K562 (cell line): ENCODE data around the gene SYT17. TPM values are rescaled to one million over a fixed set of nuclear protein-coding genes. Genes with fewer than 3 reads are reported as not detected.

ENCODE experiments used
- ATAC-seq: fragments of 200-7000 bp; cut with Tn5 transposase; 3 replicates; pipeline ENCODE4 v1.9.1; 2020; ENCODE audit warnings: moderate library complexity
- BruUV-seq: library from RNA; stranded (reverse); fragments of 400-500 nt; replicated peaks from 2 replicates; lab custom pipeline; 2021; lab: Mats Ljungman, UMichigan
- CTCF ChIA-PET: fragments of 300-600 bp; formaldehyde crosslinking; extraction: SDS; loops from one replicate; lab custom pipeline; 2021; ENCODE audit warnings: low intra/inter-chr PET ratio; lab: Yijun Ruan, JAX
- POLR2A ChIA-PET: fragments of 300-600, 350-650 bp; sonication (Branson Sonifier 250); formaldehyde crosslinking; extraction: SDS; loops from one replicate; lab custom pipeline; 2021; ENCODE audit warnings: antibody characterized with exemption, inconsistent platforms; lab: Yijun Ruan, JAX
- DNase-seq, 4 experiments: peaks; one replicate each; pipeline versions ENCODE4 v3.0.0 to v3.0.0-alpha.2; 2011 to 2018; ENCODE audit warnings: low spot score in 3 of 4, mixed read lengths in 3 of 4; ENCODE audit errors: extremely low read depth in 1 of 4
- FAIRE-seq: peaks from 2 replicates; lab custom pipeline; 2011; peaks lifted over from hg19 to GRCh38; lab: Jason Lieb, UNC
- H2AFZ ChIP-seq: 2 replicates; pipeline ENCODE4 v1.6.0; 2011; ENCODE audit warnings: low read depth, low read length, control low read depth, inconsistent platforms
- H3K27ac ChIP-seq: fragments of 200-600 bp; 3 replicates; pipeline ENCODE4 v1.8.0; 2011; ENCODE audit warnings: low read depth, mild to moderate bottlenecking, control low read depth, inconsistent platforms, low read length, moderate library complexity, mixed read lengths; ENCODE audit errors: extremely low read depth
- H3K27me3 ChIP-seq, 2 experiments: fragments of 300-600 bp in 1 of 2; 2 replicates in 1 of 2; 3 replicates in 1 of 2; pipeline versions ENCODE4 v1.6.0 to v1.8.0; 2011; ENCODE audit warnings: inconsistent platforms in 2 of 2, low read length in 2 of 2, mild to moderate bottlenecking in 1 of 2, mixed read lengths in 1 of 2, moderate library complexity in 1 of 2; ENCODE audit not compliant: control insufficient read depth in 2 of 2, insufficient read depth in 2 of 2
- H3K36me3 ChIP-seq: fragments of 300-600 bp; 3 replicates; pipeline ENCODE4 v1.8.0; 2011; ENCODE audit warnings: mild to moderate bottlenecking, low read length, inconsistent platforms; ENCODE audit not compliant: control insufficient read depth, insufficient read depth
- H3K4me1 ChIP-seq, 2 experiments: fragments of 200-600 bp in 1 of 2; replicated peaks in 1 of 2; 2 replicates in 1 of 2; 3 replicates in 1 of 2; pipeline versions ENCODE4 v1.5.1 to v1.8.0; 2011; ENCODE audit warnings: inconsistent platforms in 2 of 2, low read length in 2 of 2, mild to moderate bottlenecking in 1 of 2, mixed read lengths in 1 of 2, moderate library complexity in 1 of 2; ENCODE audit not compliant: control insufficient read depth in 2 of 2, insufficient read depth in 2 of 2
- H3K4me2 ChIP-seq: 2 replicates; pipeline ENCODE4 v1.6.1; 2011; ENCODE audit warnings: low read length, control low read depth, inconsistent platforms, mixed read lengths; ENCODE audit not compliant: insufficient read depth
- H3K4me3 ChIP-seq: fragments of 200-600 bp; sonication (generic), shearing (Covaris generic); 2 replicates; pipeline ENCODE4 v1.5.1; 2016; ENCODE audit warnings: control low read depth, inconsistent platforms
- H3K79me2 ChIP-seq: fragments of 200-600 bp; 3 replicates; pipeline ENCODE4 v1.8.0; 2011; ENCODE audit warnings: low read length, inconsistent platforms; ENCODE audit not compliant: control insufficient read depth, insufficient read depth
- H3K9ac ChIP-seq, 2 experiments: 2 replicates each; pipeline versions ENCODE4 v1.6.0 to v1.6.1; 2011; ENCODE audit warnings: low read depth in 2 of 2, low read length in 2 of 2, control low read depth in 1 of 2, inconsistent platforms in 1 of 2, mild to moderate bottlenecking in 1 of 2, mixed read lengths in 1 of 2; ENCODE audit not compliant: insufficient read depth in 1 of 2
- H3K9me1 ChIP-seq: one replicate; pipeline ENCODE4 v1.6.0; 2011; ENCODE audit warnings: inconsistent platforms, mild to moderate bottlenecking, low read length, moderate library complexity; ENCODE audit not compliant: control insufficient read depth, insufficient read depth
- H3K9me3 ChIP-seq: replicated peaks from 2 replicates; pipeline ENCODE4 v1.5.1; 2011; ENCODE audit warnings: low read depth, low read length, inconsistent platforms; ENCODE audit not compliant: control insufficient read depth, insufficient read depth
- H4K20me1 ChIP-seq: replicated peaks from 2 replicates; pipeline ENCODE4 v1.6.1; 2011; ENCODE audit warnings: low read length, inconsistent platforms, mixed read lengths; ENCODE audit not compliant: control insufficient read depth, insufficient read depth
- DDX20 ChIP-seq: fragments of 450-650 bp; IDR thresholded peaks from 2 replicates; pipeline ENCODE4 v1.6.1; 2016; ENCODE audit warnings: missing genetic modification characterization, low read depth, mild to moderate bottlenecking, missing compliant biosample characterization, moderate library complexity
- ZBTB40 ChIP-seq, 2 experiments: fragments of 450-650 bp in 1 of 2; sonication (generic) in 1 of 2; formaldehyde crosslinking in 1 of 2; IDR thresholded peaks; 2 replicates each; pipeline versions ENCODE4 v1.7.1 to v1.9.0; 2016 to 2022; ENCODE audit warnings: inconsistent platforms in 1 of 2, mild to moderate bottlenecking in 1 of 2, missing genetic modification reagents in 1 of 2
- WGBS: fragments of 100-300 bp; shearing (Covaris generic); methylation state at CpG from one replicate; pipeline ENCODE4 v1.1.6; 2016; ENCODE audit warnings: low coverage, mixed read lengths; ENCODE audit not compliant: insufficient coverage; ENCODE audit errors: missing lambda C conversion rate; 5-methylcytosine and 5-hydroxymethylcytosine counted together
- in situ Hi-C: fragments of 300-500 bp; cut with MboI; formaldehyde crosslinking; loops from 4 replicates; pipeline ENCODE4 v1.15.0; 2018; ENCODE audit warnings: inconsistent platforms, mixed read lengths
- intact Hi-C: fragments of 100-400 bp; cut with micrococcal nuclease; formaldehyde crosslinking; loops from 2 replicates; pipeline ENCODE4 v1.14.2; 2022
- polyA plus RNA-seq, 8 experiments: library from polyadenylated mRNA; depleted of rRNA in 4 of 8; stranded (reverse) in 5 of 8; unstranded in 3 of 8; fragments of >200 nt; fragmentation: Nextera tagmentation in 2 of 8; fragmentation: Illumina TruSeq in 1 of 8; extraction: Ambion mirVana in 2 of 8; extraction: Trizol in 1 of 8; gene quantifications; 2 replicates each; pipeline versions ENCODE4 v1.2.1 to v1.2.3, GENCODE V29; 2011 to 2014; ENCODE audit warnings: inconsistent platforms in 1 of 8, missing spikeins in 1 of 8
- total RNA-seq, 7 experiments: library from RNA; depleted of rRNA in 6 of 7; stranded (reverse); fragments of >200 nt in 6 of 7; fragmentation: Illumina TruSeq in 2 of 7; extraction: Trizol in 2 of 7; gene quantifications; 2 replicates each; pipeline versions ENCODE4 v1.2.1 to v1.2.3, GENCODE V29; 2011 to 2021; ENCODE audit warnings: low replicate concordance in 1 of 7

The SYT17 gene
- total and polyA plus RNA-seq, 9 of the 15 experiments (the other 6 are each of a cell fraction or from before 2014, with no cell fraction given), result not detected

DNA sequence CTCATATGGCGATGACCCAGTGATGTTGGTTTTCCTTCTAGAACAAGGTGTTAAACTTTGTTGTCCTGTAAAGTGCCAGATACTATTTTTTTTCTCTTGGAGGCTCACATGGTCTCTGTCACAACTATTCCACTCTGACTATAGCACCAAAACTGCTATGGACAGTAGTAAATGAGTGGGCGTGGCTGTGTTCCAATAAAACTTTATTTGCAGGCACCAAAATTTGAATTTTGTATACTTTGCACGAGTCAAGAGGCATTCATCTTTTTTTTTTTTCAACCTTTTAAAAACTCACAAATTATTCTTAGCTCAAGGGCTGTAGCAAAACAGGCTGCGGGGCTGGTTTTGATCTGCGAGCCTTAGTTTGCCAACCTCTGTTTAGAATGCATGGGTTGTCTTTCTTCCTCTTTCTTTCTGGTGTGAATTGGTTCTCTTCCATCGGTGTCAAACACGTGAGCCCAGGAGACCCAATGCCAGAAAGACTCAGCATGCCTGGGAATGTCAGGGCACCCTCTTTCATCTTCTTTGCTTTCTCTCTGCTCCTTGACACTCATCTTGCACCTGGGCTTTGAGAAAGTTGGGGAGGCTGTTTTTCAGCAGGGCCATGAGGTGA lies 2.1 kb downstream of the SYT17 start:
- POLR2A ChIA-PET, result interaction anchor here (0.6 to 1.0 kb wide), 2 partner anchors 10 to 231 kb away, joined by 3 read pairs; no protein-coding TSS in a partner anchor
- FAIRE-seq (no peak), ATAC-seq (no peak), DNase-seq (no peak)
- in situ Hi-C loops, result loop anchor here (10.0 kb wide), 1 partner anchor 205 kb away; no protein-coding TSS in a partner anchor
- no peaks in the 10 kb centered on the region for H3K79me2 ChIP-seq
- no peaks in the 10 kb centered on the region for H3K36me3 ChIP-seq
- H3K9ac ChIP-seq, result no peak overlapping the region
- CTCF ChIA-PET, result no interaction called here
- no peak for TF ChIP-seq DDX20 (tag)
- peak; percentile 92 for TF ChIP-seq ZBTB40 (IDR thresholded peaks at IDR 0.05)
- peak; percentile 75 for TF ChIP-seq ZBTB40 (CRISPR knock-in tag; IDR thresholded peaks at IDR 0.05)
- H3K9me3 ChIP-seq, result no peaks in the 10 kb centered on the region
- no peak overlapping the region for H3K4me2 ChIP-seq
- H3K27me3 ChIP-seq, result peaks cover 34 to 51% of the 10 kb centered on the region in 2 experiments
- WGBS, result 12% methylated on average over 7 of the region's 7 CpGs
- H3K4me3 ChIP-seq, result no peak overlapping the region
- peaks cover 0 to 17% of the 10 kb centered on the region in 2 experiments; a peak in 2 of 5 replicates for H3K4me1 ChIP-seq
- no peaks in the 10 kb centered on the region; the same call in 1 of the 2 replicates for H4K20me1 ChIP-seq
- intact Hi-C loops, result loop anchor here (10.0 kb wide), 1 partner anchor 205 kb away; no protein-coding TSS in a partner anchor
- no TSS peak for BruUV-seq
- no peak overlapping the region for H3K27ac ChIP-seq
- H2AFZ ChIP-seq, result no peak overlapping the region
- no peaks in the 10 kb centered on the region for H3K9me1 ChIP-seq
